Measurements from ENCODE around the gene TDG. TPM values are rescaled to one million over a fixed set of nuclear protein-coding genes. Genes with fewer than 3 reads are reported as not detected.

TDG gene
- total RNA-seq, 1 experiment from 2014 or later, result 70.3 TPM

GRCh38 chr12:104003596-104003995 is 37.9 kb downstream of the TDG start:
- WGBS (ENCODE audit: extremely low coverage, insufficient read length, low lambda C conversion rate), result no CpG with 5 or more reads among the region's 2 CpGs
- Histone ChIP-seq H4K20me1 (ENCODE audit: control insufficient read depth, insufficient read depth, insufficient read length) (no peaks in the 10 kb centered on the region), H4K91ac (ENCODE audit: insufficient read length, low read depth, low read length) (no peak overlapping the region), H4K8ac (replicated peaks; ENCODE audit: insufficient read length, low read depth, low read length) (no peak overlapping the region), H2AK5ac (ENCODE audit: insufficient read length, low read length) (no peak overlapping the region), H3K79me1 (ENCODE audit: insufficient read depth, low read depth, low read length, poor library complexity, severe bottlenecking) (no peaks in the 10 kb centered on the region), H3K18ac (ENCODE audit: insufficient read length, low read depth, low read length) (no peak overlapping the region), H3T11ph (ENCODE audit: low read length) (no peak overlapping the region), H3K9me3 (ENCODE audit: control insufficient read depth, low read depth, low read length) (no peaks in the 10 kb centered on the region), H3K27me3 (ENCODE audit: insufficient read depth, low read length) (no peaks in the 10 kb centered on the region), H2BK20ac (ENCODE audit: low read depth, low read length, poor library complexity, severe bottlenecking) (no peak overlapping the region), H3K9ac (ENCODE audit: extremely low read depth, insufficient read length, low read length) (no peak overlapping the region), H3K23me2 (ENCODE audit: insufficient read length, low read depth, low read length, poor library complexity, severe bottlenecking) (no peaks in the 10 kb centered on the region), H3K79me2 (ENCODE audit: insufficient read depth, low read length) (no peaks in the 10 kb centered on the region), H2BK15ac (ENCODE audit: low read depth, low read length) (no peak overlapping the region), H3K4me1 (ENCODE audit: insufficient read depth, low read length) (no peaks in the 10 kb centered on the region), H3K14ac (ENCODE audit: insufficient read depth, low read length) (no peak overlapping the region), H3K23ac (ENCODE audit: insufficient read length, low read depth, low read length) (no peak overlapping the region), H3K27ac (ENCODE audit: insufficient read length, low read depth, low read length) (no peak overlapping the region), H2BK12ac (ENCODE audit: insufficient read length, low read depth, low read length) (no peak overlapping the region), H3K4ac (ENCODE audit: low read depth, low read length) (no peak overlapping the region), H2AFZ (ENCODE audit: low read length) (no peak overlapping the region), H3K56ac (ENCODE audit: insufficient read length, low read depth, low read length) (no peak overlapping the region), H4K5ac (ENCODE audit: insufficient read length, low read depth, low read length) (no peak overlapping the region), H3K4me2 (ENCODE audit: insufficient read depth, insufficient read length, low read length) (no peak overlapping the region), H2BK5ac (ENCODE audit: insufficient read length, low read length) (no peak overlapping the region), H2BK120ac (ENCODE audit: low read depth, low read length, poor library complexity, severe bottlenecking) (no peak overlapping the region)
- Mint-ChIP-seq H3K4me3 (no peak overlapping the region), H3K4me1 (peaks cover 0 to 2% of the 10 kb centered on the region in 2 experiments; a peak in 1 of 4 replicates), H3K27me3 (ENCODE audit: low read depth) (peaks cover 4% of the 10 kb centered on the region), H3K36me3 (ENCODE audit: insufficient read depth in 1 of 3, low read depth in 3 of 3) (peaks cover 0 to 4% (median 2%) of the 10 kb centered on the region in 3 experiments; a peak in 2 of 7 replicates), H3K9me3 (peaks cover 2 to 5% of the 10 kb centered on the region in 2 experiments; a peak in 2 of 5 replicates), H3K27ac (no peak overlapping the region)
- TF ChIP-seq, protein P1, sequence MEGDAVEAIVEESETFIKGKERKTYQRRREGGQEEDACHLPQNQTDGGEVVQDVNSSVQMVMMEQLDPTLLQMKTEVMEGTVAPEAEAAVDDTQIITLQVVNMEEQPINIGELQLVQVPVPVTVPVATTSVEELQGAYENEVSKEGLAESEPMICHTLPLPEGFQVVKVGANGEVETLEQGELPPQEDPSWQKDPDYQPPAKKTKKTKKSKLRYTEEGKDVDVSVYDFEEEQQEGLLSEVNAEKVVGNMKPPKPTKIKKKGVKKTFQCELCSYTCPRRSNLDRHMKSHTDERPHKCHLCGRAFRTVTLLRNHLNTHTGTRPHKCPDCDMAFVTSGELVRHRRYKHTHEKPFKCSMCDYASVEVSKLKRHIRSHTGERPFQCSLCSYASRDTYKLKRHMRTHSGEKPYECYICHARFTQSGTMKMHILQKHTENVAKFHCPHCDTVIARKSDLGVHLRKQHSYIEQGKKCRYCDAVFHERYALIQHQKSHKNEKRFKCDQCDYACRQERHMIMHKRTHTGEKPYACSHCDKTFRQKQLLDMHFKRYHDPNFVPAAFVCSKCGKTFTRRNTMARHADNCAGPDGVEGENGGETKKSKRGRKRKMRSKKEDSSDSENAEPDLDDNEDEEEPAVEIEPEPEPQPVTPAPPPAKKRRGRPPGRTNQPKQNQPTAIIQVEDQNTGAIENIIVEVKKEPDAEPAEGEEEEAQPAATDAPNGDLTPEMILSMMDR (conservative IDR thresholded peaks at IDR 0.05), result no peak
- DNase-seq, result no peak

Measured in H9 (cell line).